Stomach (tissue), 9 donors: ENCODE results near the gene SEC14L3. TPM values are rescaled to one million over a fixed set of nuclear protein-coding genes. Genes with fewer than 3 reads are reported as not detected.
A peak's percentile ranks its signal among the peaks of the same experiment; 100 is the strongest.

Source experiments
- DNase-seq, 2 donors: peaks; one replicate each; pipeline versions ENCODE4 v3.0.0 to v3.0.0-alpha.2; 2013 to 2019
- H3K27ac ChIP-seq, 5 donors: fragments of 200-600 bp in 4 of 5; sonication (generic) in 4 of 5; one replicate each; pipeline ENCODE4 v1.5.1; 2013 to 2019; ENCODE audit warnings: mild to moderate bottlenecking in 1 of 5, moderate library complexity in 1 of 5
- H3K27me3 ChIP-seq, 3 donors: fragments of 200-600 bp; sonication (generic); one replicate each; pipeline ENCODE4 v1.5.1; 2017 to 2019; ENCODE audit warnings: mixed run types in 1 of 3
- H3K36me3 ChIP-seq, 4 donors: fragments of 200-600 bp; sonication (generic); 1 replicate in 3 of 4; 2 replicates in 1 of 4; pipeline ENCODE4 v1.5.1; 2016 to 2019
- H3K4me1 ChIP-seq, 4 donors: fragments of 200-600 bp; sonication (generic); one replicate each; pipeline ENCODE4 v1.5.1; 2016 to 2019
- H3K4me3 ChIP-seq, 4 donors: fragments of 200-600 bp; sonication (generic) in 3 of 4; one replicate each; pipeline ENCODE4 v1.5.1; 2016 to 2019; ENCODE audit warnings: mild to moderate bottlenecking in 1 of 4
- H3K9me3 ChIP-seq, 4 donors: fragments of 200-600 bp; sonication (generic); one replicate each; pipeline ENCODE4 v1.5.1; 2016 to 2019
- EP300 ChIP-seq: sonication (generic); formaldehyde crosslinking; IDR thresholded peaks from one replicate; pipeline ENCODE4 v1.6.1; 2017; ENCODE audit warnings: antibody characterized with exemption
- POLR2A ChIP-seq, 4 donors: fragments of 450-650 bp; IDR thresholded peaks; one replicate each; pipeline ENCODE4 v1.6.1; 2016; ENCODE audit warnings: antibody characterized with exemption in 4 of 4, control low read depth in 2 of 4, mild to moderate bottlenecking in 1 of 4, moderate library complexity in 1 of 4
- POLR2AphosphoS5 ChIP-seq, 3 donors: sonication (generic); formaldehyde crosslinking; IDR thresholded peaks; one replicate each; pipeline ENCODE4 v1.6.1; 2016; ENCODE audit warnings: antibody characterized with exemption in 3 of 3
- WGBS, 5 donors: extraction: QIAGEN DNeasy Blood & Tissue Kit in 3 of 5; methylation state at CpG; one replicate each; pipeline versions ENCODE4 v1.1.5 to v1.1.7; 2013 to 2018; 5-methylcytosine and 5-hydroxymethylcytosine counted together
- intact Hi-C: fragments of 100-400 bp; cut with DNase I; formaldehyde crosslinking; loops from one replicate; pipeline ENCODE4 v1.15.1; 2023; ENCODE audit warnings: low total_unique reads
- polyA plus RNA-seq, 3 donors: library from polyadenylated mRNA; stranded (reverse); fragments of 200-250 nt; gene quantifications; one replicate each; pipeline ENCODE4 v1.2.3, GENCODE V29; 2013
- total RNA-seq, 5 donors: library from RNA; depleted of rRNA; stranded (reverse); fragments of >200 nt; gene quantifications; one replicate each; pipeline versions ENCODE4 v1.1.0 to v1.2.3, GENCODE V29; 2014 to 2016
- TF ChIP-seq, protein P1 (sequence below), 7 experiments: fragments of 450-650 bp in 4 of 7; fragments of 200-600 bp in 3 of 7; sonication (generic) in 3 of 7; IDR thresholded peaks; one replicate each; pipeline ENCODE4 v1.5.1; 2016 to 2019; ENCODE audit warnings: antibody characterized with exemption in 7 of 7, control low read depth in 2 of 7, mild to moderate bottlenecking in 1 of 7
- donor health status: healthy with polysubstance abuse.
- donor health status: Bipolar disorder and iron deficiency.
- donor health status: healthy.

The SEC14L3 gene
- total and polyA plus RNA-seq, 8 donors: not detected

- Histone ChIP-seq H3K27me3 (peaks cover 0 to 25% (median 0%) of the 10 kb centered on the region in 3 donors), H3K36me3 (no peaks in the 10 kb centered on the region), H3K27ac (no peak overlapping the region), H3K4me3 (no peak overlapping the region), H3K4me1 (peaks cover 0 to 9% (median 2%) of the 10 kb centered on the region in 4 donors), H3K9me3 (no peaks in the 10 kb centered on the region)
- intact Hi-C loops: no loop called here
- WGBS, 5 donors: 48 to 66% (median 60%) methylated on average over 3 of the region's 3 CpGs
- no peak for DNase-seq
- no peak for TF ChIP-seq POLR2A (IDR thresholded peaks at IDR 0.05)
Measured at GRCh38 chr22:30438559-30438958, 33.3 kb downstream of the SEC14L3 start.

- Histone ChIP-seq H3K4me3 (no peak overlapping the region), H3K27me3 (peaks cover 0 to 25% (median 0%) of the 10 kb centered on the region in 3 donors), H3K36me3 (no peaks in the 10 kb centered on the region), H3K27ac (peak overlapping the region in 3 of 5 donors; percentile 26 to 66 (median 60)), H3K9me3 (no peaks in the 10 kb centered on the region), H3K4me1 (no peaks in the 10 kb centered on the region)
- no peak for DNase-seq
- 88 to 92% (median 89%) methylated on average over 1 to 2 of the region's 2 CpGs for WGBS, 5 donors
- intact Hi-C loops: no loop called here
- no peak for TF ChIP-seq POLR2AphosphoS5 (IDR thresholded peaks at IDR 0.05)
- TF ChIP-seq, protein P1, sequence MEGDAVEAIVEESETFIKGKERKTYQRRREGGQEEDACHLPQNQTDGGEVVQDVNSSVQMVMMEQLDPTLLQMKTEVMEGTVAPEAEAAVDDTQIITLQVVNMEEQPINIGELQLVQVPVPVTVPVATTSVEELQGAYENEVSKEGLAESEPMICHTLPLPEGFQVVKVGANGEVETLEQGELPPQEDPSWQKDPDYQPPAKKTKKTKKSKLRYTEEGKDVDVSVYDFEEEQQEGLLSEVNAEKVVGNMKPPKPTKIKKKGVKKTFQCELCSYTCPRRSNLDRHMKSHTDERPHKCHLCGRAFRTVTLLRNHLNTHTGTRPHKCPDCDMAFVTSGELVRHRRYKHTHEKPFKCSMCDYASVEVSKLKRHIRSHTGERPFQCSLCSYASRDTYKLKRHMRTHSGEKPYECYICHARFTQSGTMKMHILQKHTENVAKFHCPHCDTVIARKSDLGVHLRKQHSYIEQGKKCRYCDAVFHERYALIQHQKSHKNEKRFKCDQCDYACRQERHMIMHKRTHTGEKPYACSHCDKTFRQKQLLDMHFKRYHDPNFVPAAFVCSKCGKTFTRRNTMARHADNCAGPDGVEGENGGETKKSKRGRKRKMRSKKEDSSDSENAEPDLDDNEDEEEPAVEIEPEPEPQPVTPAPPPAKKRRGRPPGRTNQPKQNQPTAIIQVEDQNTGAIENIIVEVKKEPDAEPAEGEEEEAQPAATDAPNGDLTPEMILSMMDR (IDR thresholded peaks at IDR 0.05): no peak
- no peak for TF ChIP-seq EP300
- TF ChIP-seq POLR2A (IDR thresholded peaks at IDR 0.05): no peak
Measured at GRCh38 chr22:30436196-30436595, 35.6 kb downstream of the SEC14L3 start.

- intact Hi-C loops: no loop called here
- Histone ChIP-seq H3K27me3 (peaks cover 0 to 25% (median 0%) of the 10 kb centered on the region in 3 donors), H3K27ac (peak overlapping the region in 3 of 5 donors; percentile 26 to 66 (median 60)), H3K36me3 (no peaks in the 10 kb centered on the region), H3K4me3 (no peak overlapping the region), H3K4me1 (no peaks in the 10 kb centered on the region), H3K9me3 (no peaks in the 10 kb centered on the region)
- 68 to 92% (median 73%) methylated on average over 6 of the region's 6 CpGs for WGBS, 5 donors
- peak; percentile 56 to 73 for DNase-seq
- no peak for TF ChIP-seq EP300
- TF ChIP-seq, protein P1 (IDR thresholded peaks at IDR 0.05): no peak
- no peak for TF ChIP-seq POLR2A (IDR thresholded peaks at IDR 0.05)
- no peak for TF ChIP-seq POLR2AphosphoS5 (IDR thresholded peaks at IDR 0.05)
Measured at GRCh38 chr22:30435674-30436126, 36.1 kb downstream of the SEC14L3 start.

GRCh38 chr22:30434843-30435242 lies 37.0 kb downstream of the SEC14L3 start:
- TF ChIP-seq POLR2AphosphoS5 (IDR thresholded peaks at IDR 0.05) (no peak), POLR2A (IDR thresholded peaks at IDR 0.05) (no peak), EP300 (no peak)
- TF ChIP-seq, protein P1 (IDR thresholded peaks at IDR 0.05): no peak
- H3K27me3 ChIP-seq: peaks cover 0 to 17% (median 0%) of the 10 kb centered on the region in 3 donors
- no peak overlapping the region for H3K27ac ChIP-seq
- H3K4me1 ChIP-seq: no peaks in the 10 kb centered on the region
- no peaks in the 10 kb centered on the region for H3K9me3 ChIP-seq
- 64 to 91% (median 75%) methylated on average over 1 of the region's 1 CpG; no CpG with 5 or more reads in 1 of the 5 donors for WGBS, 5 donors
- no peak overlapping the region for H3K4me3 ChIP-seq
- no peaks in the 10 kb centered on the region for H3K36me3 ChIP-seq
- DNase-seq: no peak
- intact Hi-C loops: no loop called here

- no peaks in the 10 kb centered on the region for H3K9me3 ChIP-seq
- intact Hi-C loops: no loop called here
- no peak for DNase-seq
- no peak overlapping the region for H3K27ac ChIP-seq
- 93 to 100% (median 100%) methylated on average over 1 of the region's 1 CpG for WGBS, 5 donors
- H3K4me3 ChIP-seq: no peak overlapping the region
- H3K36me3 ChIP-seq: peaks cover 0 to 3% (median 1%) of the 10 kb centered on the region in 4 donors
- no peak for TF ChIP-seq POLR2A (IDR thresholded peaks at IDR 0.05)
- TF ChIP-seq, protein P1 (IDR thresholded peaks at IDR 0.05): no peak
- TF ChIP-seq EP300: no peak
- no peak for TF ChIP-seq POLR2AphosphoS5 (IDR thresholded peaks at IDR 0.05)
- no peaks in the 10 kb centered on the region for H3K4me1 ChIP-seq
- H3K27me3 ChIP-seq: peaks cover 0 to 7% (median 0%) of the 10 kb centered on the region in 3 donors
Measured at GRCh38 chr22:30433773-30434172, 38.0 kb downstream of the SEC14L3 start.
